ENCODE measurements around the gene PIWIL4. TPM values are rescaled to one million over a fixed set of nuclear protein-coding genes. Genes with fewer than 3 reads are reported as not detected.
A peak's percentile ranks its signal among the peaks of the same experiment; 100 is the strongest.

Gene PIWIL4
- total and polyA plus RNA-seq, 9 of the 15 experiments (the other 6 are each of a cell fraction or from before 2014, with no cell fraction given): 6.3 to 17.0 (median 10.8) TPM

- H3K4me2 ChIP-seq (ENCODE audit: insufficient read depth, low read length): 0 out of 2 replicates have a peak overlapping the region, but pooled peaks have one; percentile 87
- in situ Hi-C loops (cut with MboI): no loop called here
- intact Hi-C loops (cut with micrococcal nuclease): no loop called here
- no peak overlapping the region for H3K27ac ChIP-seq (ENCODE audit: extremely low read depth, low read depth, low read length)
- peaks cover 5 to 16% of the 10 kb centered on the region in 2 experiments for H3K4me1 ChIP-seq (replicated peaks in 1 of 2; ENCODE audit: control insufficient read depth in 2 of 2, insufficient read depth in 2 of 2, low read length in 2 of 2)
- BruUV-seq (replicated peaks): no TSS peak
- H4K20me1 ChIP-seq (replicated peaks; ENCODE audit: control insufficient read depth, insufficient read depth, low read length): no peaks in the 10 kb centered on the region
- ATAC-seq: peak; percentile 29; the same call in 2 of the 3 replicates
- peaks cover 13% of the 10 kb centered on the region; the same call in 2 of the 3 replicates for H3K79me2 ChIP-seq (ENCODE audit: control insufficient read depth, insufficient read depth, low read length)
- ChIA-PET CTCF (ENCODE audit: low intra/inter-chr PET ratio) (no interaction called here), POLR2A (no interaction called here)
- no peaks in the 10 kb centered on the region for H3K27me3 ChIP-seq (ENCODE audit: control insufficient read depth in 2 of 2, insufficient read depth in 2 of 2, low read length in 2 of 2)
- FAIRE-seq: no peak
- WGBS (ENCODE audit: insufficient coverage, low coverage, missing lambda C conversion rate): 14% methylated on average over 4 of the region's 4 CpGs
- H3K9me1 ChIP-seq (ENCODE audit: control insufficient read depth, insufficient read depth, low read length): no peaks in the 10 kb centered on the region
- H3K4me3 ChIP-seq: no peak overlapping the region
- peak overlapping the region in 1 of 2 experiments; percentile 76; a peak in 1 of 4 replicates for H3K9ac ChIP-seq (ENCODE audit: insufficient read depth in 1 of 2, low read depth in 2 of 2, low read length in 2 of 2)
- no peak overlapping the region; the same call in 1 of the 2 replicates for H2AFZ ChIP-seq (ENCODE audit: low read depth, low read length)
- no peak for DNase-seq (ENCODE audit: extremely low read depth in 1 of 4, low spot score in 3 of 4)
- no peaks in the 10 kb centered on the region for H3K9me3 ChIP-seq (replicated peaks; ENCODE audit: control insufficient read depth, insufficient read depth, low read depth, low read length)
- H3K36me3 ChIP-seq (ENCODE audit: control insufficient read depth, insufficient read depth, low read length): no peaks in the 10 kb centered on the region; the same call in 2 of the 3 replicates
- TF ChIP-seq FOXK1 (CRISPR knock-in tag; IDR thresholded peaks at IDR 0.05; ENCODE audit: borderline replicate concordance) (no peak), TFE3 (CRISPR knock-in tag; IDR thresholded peaks at IDR 0.05) (no peak), LCOR (CRISPR knock-in tag; IDR thresholded peaks at IDR 0.05) (no peak), ZNF511 (CRISPR knock-in tag; IDR thresholded peaks at IDR 0.05) (no peak), DPF2 (IDR thresholded peaks at IDR 0.05) (no peak), E2F1 (CRISPR knock-in tag; IDR thresholded peaks at IDR 0.05) (no peak), XRCC4 (IDR thresholded peaks at IDR 0.05; ENCODE audit: extremely low read depth, insufficient read depth, insufficient read length) (no peak), HOMEZ (CRISPR knock-in tag; IDR thresholded peaks at IDR 0.05) (no peak), DACH1 (IDR thresholded peaks at IDR 0.05; ENCODE audit: partially characterized antibody) (no peak)
- TF ChIP-seq, protein P1, sequence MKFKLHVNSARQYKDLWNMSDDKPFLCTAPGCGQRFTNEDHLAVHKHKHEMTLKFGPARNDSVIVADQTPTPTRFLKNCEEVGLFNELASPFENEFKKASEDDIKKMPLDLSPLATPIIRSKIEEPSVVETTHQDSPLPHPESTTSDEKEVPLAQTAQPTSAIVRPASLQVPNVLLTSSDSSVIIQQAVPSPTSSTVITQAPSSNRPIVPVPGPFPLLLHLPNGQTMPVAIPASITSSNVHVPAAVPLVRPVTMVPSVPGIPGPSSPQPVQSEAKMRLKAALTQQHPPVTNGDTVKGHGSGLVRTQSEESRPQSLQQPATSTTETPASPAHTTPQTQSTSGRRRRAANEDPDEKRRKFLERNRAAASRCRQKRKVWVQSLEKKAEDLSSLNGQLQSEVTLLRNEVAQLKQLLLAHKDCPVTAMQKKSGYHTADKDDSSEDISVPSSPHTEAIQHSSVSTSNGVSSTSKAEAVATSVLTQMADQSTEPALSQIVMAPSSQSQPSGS (CRISPR knock-in tag; IDR thresholded peaks at IDR 0.05): no peak
- TF ChIP-seq, protein P2, sequence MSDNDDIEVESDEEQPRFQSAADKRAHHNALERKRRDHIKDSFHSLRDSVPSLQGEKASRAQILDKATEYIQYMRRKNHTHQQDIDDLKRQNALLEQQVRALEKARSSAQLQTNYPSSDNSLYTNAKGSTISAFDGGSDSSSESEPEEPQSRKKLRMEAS (CRISPR knock-in tag; IDR thresholded peaks at IDR 0.05): no peak
- TF ChIP-seq, protein P3, sequence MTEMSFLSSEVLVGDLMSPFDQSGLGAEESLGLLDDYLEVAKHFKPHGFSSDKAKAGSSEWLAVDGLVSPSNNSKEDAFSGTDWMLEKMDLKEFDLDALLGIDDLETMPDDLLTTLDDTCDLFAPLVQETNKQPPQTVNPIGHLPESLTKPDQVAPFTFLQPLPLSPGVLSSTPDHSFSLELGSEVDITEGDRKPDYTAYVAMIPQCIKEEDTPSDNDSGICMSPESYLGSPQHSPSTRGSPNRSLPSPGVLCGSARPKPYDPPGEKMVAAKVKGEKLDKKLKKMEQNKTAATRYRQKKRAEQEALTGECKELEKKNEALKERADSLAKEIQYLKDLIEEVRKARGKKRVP (CRISPR knock-in tag; IDR thresholded peaks at IDR 0.05): no peak
Measured at GRCh38 chr11:94568717-94569116, 1.5 kb downstream of the PIWIL4 start.
